ENCODE results near the gene SMIM14. TPM values are rescaled to one million over a fixed set of nuclear protein-coding genes. Genes with fewer than 3 reads are reported as not detected.

The SMIM14 gene
- polyA plus RNA-seq, 3 donors: 13.6 to 152 (median 140) TPM

- intact Hi-C loops (cut with micrococcal nuclease): no loop called here
- no peak overlapping the region for H3K4me3 ChIP-seq (replicated peaks in 1 of 3; ENCODE audit: low read depth in 2 of 3, low read length in 3 of 3)
- no peaks in the 10 kb centered on the region for H3K9me3 ChIP-seq (replicated peaks in 1 of 2; ENCODE audit: control insufficient read depth in 1 of 2, insufficient read depth in 1 of 2, low read length in 2 of 2)
- no peaks in the 10 kb centered on the region for H3K27me3 Mint-ChIP-seq (ENCODE audit: low read depth in 3 of 3)
- no peak overlapping the region for H3K27ac Mint-ChIP-seq
- no peak overlapping the region for H3K4me2 ChIP-seq (replicated peaks; ENCODE audit: extremely low read depth, low read length, poor library complexity, severe bottlenecking)
- H3K4me3 Mint-ChIP-seq: no peak overlapping the region
- no peak overlapping the region for H2AFZ ChIP-seq (ENCODE audit: insufficient read depth, low read depth, low read length, poor library complexity, severe bottlenecking)
- no peak for TF ChIP-seq CTCF (IDR thresholded peaks at IDR 0.05)
- H3K79me2 ChIP-seq (ENCODE audit: insufficient read depth, low read length): no peaks in the 10 kb centered on the region
- H3K27me3 ChIP-seq (ENCODE audit: control insufficient read depth in 2 of 2, insufficient read depth in 2 of 2, low read length in 2 of 2): no peaks in the 10 kb centered on the region
- H3K36me3 ChIP-seq (replicated peaks in 1 of 2; ENCODE audit: control insufficient read depth in 1 of 2, insufficient read depth in 2 of 2, low read length in 2 of 2): peaks cover 26 to 38% of the 10 kb centered on the region in 2 donors
- peaks cover 33 to 50% of the 10 kb centered on the region in 2 donors for H3K36me3 Mint-ChIP-seq
- H3K9ac ChIP-seq (ENCODE audit: insufficient read depth, low read length, poor library complexity, severe bottlenecking): no peak overlapping the region
- WGBS (ENCODE audit: insufficient coverage): no CpG with 5 or more reads among the region's 1 CpG
- no peak overlapping the region for H3K27ac ChIP-seq (ENCODE audit: low read depth in 1 of 2, low read length in 2 of 2)
- H4K20me1 ChIP-seq (ENCODE audit: insufficient read depth, low read length): no peaks in the 10 kb centered on the region
- no peaks in the 10 kb centered on the region for H3K9me3 Mint-ChIP-seq
- DNase-seq: no peak
- no peaks in the 10 kb centered on the region for H3K4me1 ChIP-seq (ENCODE audit: control insufficient read depth in 1 of 2, insufficient read depth in 2 of 2, low read length in 2 of 2)
- H3K4me1 Mint-ChIP-seq: no peaks in the 10 kb centered on the region
Measured at GRCh38 chr4:39497909-39498726, 140.5 kb downstream of the SMIM14 start.

Small RNAs within 50 kb of the gene (small RNA-seq; reads per million reads assigned to genes)
- not detected for gene RNU7-11P (ENCODE audit: insufficient read length, low read depth)

Other genes starting within 250 kb of the SMIM14 start
- gene KLB, start 231.9 kb downstream of the SMIM14 start, polyA plus RNA-seq: not detected
- 1,000 to 10,000 TPM in 1 of 3 donors, 100 to 1,000 TPM in 2; 821 to 1,937 (median 828) TPM for gene RPL9, start 179.9 kb downstream of the SMIM14 start, polyA plus RNA-seq
- 1 to 10 TPM; 7.2 to 8.9 (median 7.8) TPM for gene LIAS, start 179.8 kb downstream of the SMIM14 start, polyA plus RNA-seq
- 10 to 100 TPM in 2 of 3 donors, 1 to 10 TPM in 1; 4.6 to 19.7 (median 16.7) TPM for gene UGDH, start 111.4 kb downstream of the SMIM14 start, polyA plus RNA-seq
- 10 to 100 TPM; 24.2 to 66.8 (median 50.0) TPM for gene UBE2K, start 59.3 kb upstream of the SMIM14 start, polyA plus RNA-seq